Measurements from ENCODE around the gene NKAIN2. TPM values are rescaled to one million over a fixed set of nuclear protein-coding genes. Genes with fewer than 3 reads are reported as not detected.
A peak's percentile ranks its signal among the peaks of the same experiment; 100 is the strongest.
"Not testable (repeated sequence)": the region's sequence is repeated elsewhere in the genome, so short reads cannot be mapped to it uniquely, and the experiment has no call there.

Gene NKAIN2
- total and polyA plus RNA-seq, 8 donors: 0.02 to 0.09 TPM; not detected in 6

GRCh38 chr6:123967905-123968304, 164.2 kb downstream of the NKAIN2 start:
- DNase-seq (no peak), FAIRE-seq (no peak), ATAC-seq (peak in 2 of 4 donors; percentile 21 to 53)
- no peak for TF ChIP-seq CTCF (IDR thresholded peaks at IDR 0.05)
- Histone ChIP-seq H3K36me3 (no peaks in the 10 kb centered on the region), H3K27ac (no peak overlapping the region), H3K9me3 (no peaks in the 10 kb centered on the region), H3K27me3 (no peaks in the 10 kb centered on the region), H3K4me3 (no peak overlapping the region), H3K4me1 (peaks cover 0 to 1% (median 0%) of the 10 kb centered on the region in 3 donors)
- 22 to 24% methylated on average over 6 of the region's 6 CpGs for WGBS, 2 donors
- intact Hi-C loops (cut with DNase I): no loop called here

- no peak overlapping the region for H3K4me3 ChIP-seq
- ATAC-seq (no peak), FAIRE-seq (no peak), DNase-seq (no peak)
- no peak overlapping the region for H3K27ac ChIP-seq
- H3K36me3 ChIP-seq: no peaks in the 10 kb centered on the region
- TF ChIP-seq CTCF (IDR thresholded peaks at IDR 0.05): no peak
- H3K27me3 ChIP-seq: no peaks in the 10 kb centered on the region
- H3K9me3 ChIP-seq: no peaks in the 10 kb centered on the region
- intact Hi-C loops (cut with DNase I): no loop called here
- no peaks in the 10 kb centered on the region for H3K4me1 ChIP-seq
Measured at GRCh38 chr6:123972600-123973294, 169.1 kb downstream of the NKAIN2 start.

- intact Hi-C loops (cut with DNase I): no loop called here
- H3K27me3 ChIP-seq: peaks cover 0 to 6% (median 0%) of the 10 kb centered on the region in 4 donors
- H3K4me3 ChIP-seq: no peak overlapping the region
- FAIRE-seq (no peak), ATAC-seq (no peak), DNase-seq (no peak)
- no peak for TF ChIP-seq CTCF (IDR thresholded peaks at IDR 0.05)
- H3K27ac ChIP-seq: no peak overlapping the region
- no peaks in the 10 kb centered on the region for H3K4me1 ChIP-seq
- no peaks in the 10 kb centered on the region for H3K36me3 ChIP-seq
- WGBS, 2 donors: 47 to 53% methylated on average over 2 of the region's 2 CpGs
- no peaks in the 10 kb centered on the region for H3K9me3 ChIP-seq
Measured at GRCh38 chr6:123980311-123980710, 176.6 kb downstream of the NKAIN2 start.

- TF ChIP-seq CTCF (IDR thresholded peaks at IDR 0.05): no peak
- H3K4me1 ChIP-seq: no peaks in the 10 kb centered on the region
- DNase-seq (no peak), ATAC-seq (no peak), FAIRE-seq (no peak)
- no peaks in the 10 kb centered on the region for H3K9me3 ChIP-seq
- H3K36me3 ChIP-seq: no peaks in the 10 kb centered on the region
- WGBS, 2 donors: 79 to 92% methylated on average over 4 of the region's 4 CpGs
- peaks cover 0 to 6% (median 0%) of the 10 kb centered on the region in 4 donors for H3K27me3 ChIP-seq
- no peak overlapping the region for H3K4me3 ChIP-seq
- no peak overlapping the region for H3K27ac ChIP-seq
- intact Hi-C loops (cut with DNase I): no loop called here
Measured at GRCh38 chr6:123986938-123987337, 183.3 kb downstream of the NKAIN2 start.

GRCh38 chr6:123989918-123990317, 186.3 kb downstream of the NKAIN2 start:
- H3K36me3 ChIP-seq, FAIRE-seq: not testable (repeated sequence)
- WGBS, 2 donors: 35 to 43% methylated on average over 5 of the region's 5 CpGs

More at GRCh38 chr6:123989918-123990317, 186.3 kb downstream of the NKAIN2 start:
- DNase-seq; H3K4me1 ChIP-seq; H3K27me3 ChIP-seq; ATAC-seq; H3K9me3 ChIP-seq; H3K4me3 ChIP-seq; H3K27ac ChIP-seq; intact Hi-C loops (cut with DNase I): not testable (repeated sequence)
